Osteoblast (primary cell): ENCODE results near the gene RWDD2A. TPM values are rescaled to one million over a fixed set of nuclear protein-coding genes. Genes with fewer than 3 reads are reported as not detected.

Experiments
- DNase-seq: peaks from one replicate; pipeline ENCODE4 v3.0.0; 2011; ENCODE audit warnings: low spot score, mixed read lengths; ENCODE audit not compliant: insufficient read length; ENCODE audit errors: missing footprints
- H2AFZ ChIP-seq: 2 replicates; pipeline ENCODE4 v1.6.0; 2011; ENCODE audit warnings: mild to moderate bottlenecking, low read length
- H3K27ac ChIP-seq: 2 replicates; pipeline ENCODE4 v1.5.1; 2011; ENCODE audit warnings: mild to moderate bottlenecking, low read depth, low read length, moderate library complexity
- H3K27me3 ChIP-seq: 2 replicates; pipeline ENCODE4 v1.6.0; 2012; ENCODE audit warnings: mild to moderate bottlenecking, control low read depth, inconsistent platforms, low read length, moderate library complexity; ENCODE audit not compliant: insufficient read depth
- H3K36me3 ChIP-seq: 2 replicates; pipeline ENCODE4 v1.5.1; 2011; ENCODE audit warnings: mild to moderate bottlenecking, low read length, control low read depth, moderate library complexity; ENCODE audit not compliant: insufficient read depth
- H3K4me1 ChIP-seq: 2 replicates; pipeline ENCODE4 v1.5.1; 2011; ENCODE audit warnings: mild to moderate bottlenecking, low read length, control low read depth, moderate library complexity; ENCODE audit not compliant: insufficient read depth
- H3K4me2 ChIP-seq: 2 replicates; pipeline ENCODE4 v1.6.0; 2011; ENCODE audit warnings: mild to moderate bottlenecking, low read length; ENCODE audit not compliant: insufficient read depth
- H3K4me3 ChIP-seq: fragments of 200-600 bp; sonication (generic); 3 replicates; pipeline ENCODE4 v1.5.1; 2012; ENCODE audit warnings: mild to moderate bottlenecking, low read length, inconsistent platforms; ENCODE audit not compliant: insufficient read depth
- H3K79me2 ChIP-seq: 2 replicates; pipeline ENCODE4 v1.6.0; 2012; ENCODE audit warnings: mild to moderate bottlenecking, low read length, control low read depth, inconsistent platforms; ENCODE audit not compliant: insufficient read depth
- H3K9me3 ChIP-seq: 2 replicates; pipeline ENCODE4 v1.5.1; 2011; ENCODE audit warnings: low read depth, low read length, control low read depth
- H4K20me1 ChIP-seq: 2 replicates; pipeline ENCODE4 v1.6.0; 2012; ENCODE audit warnings: mild to moderate bottlenecking, low read length, control low read depth; ENCODE audit not compliant: insufficient read depth
- CTCF ChIP-seq: IDR thresholded peaks from 2 replicates; pipeline ENCODE4 v1.5.1; 2011; ENCODE audit warnings: mild to moderate bottlenecking, low read depth, low read length, moderate library complexity; ENCODE audit errors: extremely low read depth
- total RNA-seq: library from RNA; depleted of rRNA; stranded (reverse); fragments of >200 nt; gene quantifications from 2 replicates; pipeline ENCODE4 v1.2.3, GENCODE V29; 2012

Gene RWDD2A
- total RNA-seq, 1 donor: 5.4 TPM

- Histone ChIP-seq H3K27ac (no peak overlapping the region), H3K4me3 (no peak overlapping the region), H3K36me3 (peaks cover 4% of the 10 kb centered on the region), H3K9me3 (no peaks in the 10 kb centered on the region), H3K4me2 (no peak overlapping the region), H3K79me2 (no peaks in the 10 kb centered on the region), H2AFZ (no peak overlapping the region), H3K4me1 (no peaks in the 10 kb centered on the region), H4K20me1 (no peaks in the 10 kb centered on the region), H3K27me3 (no peaks in the 10 kb centered on the region)
- DNase-seq: no peak
- no peak for TF ChIP-seq CTCF
Measured at GRCh38 chr6:83247471-83247870, 54.3 kb downstream of the RWDD2A start.

Other genes starting within 250 kb of the RWDD2A start
- 8.3 and 9.7 TPM in 2 replicates for gene UBE3D, start 127.5 kb upstream of the RWDD2A start, total RNA-seq
- 45.2 and 47.1 TPM in 2 replicates for gene DOP1A, start 125.7 kb upstream of the RWDD2A start, total RNA-seq
- 85.5 and 93.0 TPM in 2 replicates for gene PGM3, start 92 bp upstream of the RWDD2A start, total RNA-seq
- 27.9 and 31.8 TPM in 2 replicates for gene ME1, start 237.7 kb downstream of the RWDD2A start, total RNA-seq